HCT116 (cell line): ENCODE results near the gene ZGPAT. TPM values are rescaled to one million over a fixed set of nuclear protein-coding genes. Genes with fewer than 3 reads are reported as not detected.

Experiments
- ATAC-seq: fragments of 200-7000 bp; cut with Tn5 transposase; 2 replicates; pipeline ENCODE4 v1.9.1; 2020; ENCODE audit warnings: mild to moderate bottlenecking, moderate library complexity
- BruUV-seq: library from RNA; stranded (reverse); fragments of 400-500 nt; replicated peaks from 2 replicates; lab custom pipeline; 2021; lab: Mats Ljungman, UMichigan
- CTCF ChIA-PET: fragments of 300-600 bp; sonication (Branson Sonifier 250); formaldehyde crosslinking; loops from one replicate; lab custom pipeline; 2021; ENCODE audit warnings: antibody characterized with exemption; lab: Charles Lee
- POLR2A ChIA-PET: fragments of 300-600, 350-600 bp; sonication (Branson Sonifier 250); formaldehyde crosslinking; loops from one replicate; lab custom pipeline; 2021; ENCODE audit warnings: antibody characterized with exemption; lab: Charles Lee
- RAD21 ChIA-PET, 2 experiments: fragments of 300-600 bp; sonication (Branson Sonifier 250); formaldehyde crosslinking; loops; one replicate each; lab custom pipeline; 2023; ENCODE audit warnings: low total read pairs in 2 of 2; ENCODE audit not compliant: uncharacterized antibody in 2 of 2, unreplicated experiment in 2 of 2, low non-redundant PET in 1 of 2; lab: Charles Lee
- DNase-seq: peaks from one replicate; pipeline ENCODE4 v3.0.0-alpha.2; 2010; ENCODE audit warnings: low read depth, low spot score
- H2AFZ ChIP-seq: fragments of 200-600 bp; shearing (Covaris generic), sonication (generic); 2 replicates; pipeline ENCODE4 v1.6.1; 2017; ENCODE audit warnings: low read depth, mixed run types, mixed read lengths, antibody characterized with exemption, low read length; ENCODE audit not compliant: poor library complexity, severe bottlenecking
- H3K27ac ChIP-seq: 2 replicates; pipeline ENCODE4 v1.5.1; 2012; ENCODE audit warnings: low read depth, low read length
- H3K27me3 ChIP-seq: fragments of 200-600 bp; sonication (generic); 2 replicates; pipeline ENCODE4 v1.6.1; 2016; ENCODE audit warnings: mixed run types, low read length, mixed read lengths; ENCODE audit not compliant: insufficient read depth
- H3K36me3 ChIP-seq, 2 experiments: fragments of 200-500 bp in 1 of 2; fragments of 200-600 bp in 1 of 2; sonication (Bioruptor generic) in 1 of 2; sonication (generic) in 1 of 2; 2 replicates each; pipeline versions ENCODE4 v1.5.1 to v1.6.1; 2014 to 2016; ENCODE audit warnings: low read length in 2 of 2, inconsistent platforms in 1 of 2, mixed read lengths in 1 of 2, mixed run types in 1 of 2; ENCODE audit not compliant: insufficient read depth in 2 of 2, control insufficient read depth in 1 of 2
- H3K4me1 ChIP-seq, 2 experiments: fragments of 200-600 bp in 1 of 2; sonication (generic) in 1 of 2; 2 replicates each; pipeline versions ENCODE4 v1.5.1 to v1.6.1; 2012 to 2017; ENCODE audit warnings: low read length in 2 of 2, inconsistent platforms in 1 of 2, mild to moderate bottlenecking in 1 of 2, mixed read lengths in 1 of 2, mixed run types in 1 of 2, moderate library complexity in 1 of 2; ENCODE audit not compliant: insufficient read depth in 2 of 2, control insufficient read depth in 1 of 2
- H3K4me2 ChIP-seq: fragments of 200-600 bp; sonication (generic); 2 replicates; pipeline ENCODE4 v1.6.1; 2017; ENCODE audit warnings: mixed run types, low read length, mixed read lengths
- H3K4me3 ChIP-seq, 2 experiments: fragments of 200-600 bp in 1 of 2; sonication (generic) in 1 of 2; replicated peaks in 1 of 2; 2 replicates each; pipeline ENCODE4 v1.5.1; 2011 to 2016; ENCODE audit warnings: low read length in 2 of 2, control low read depth in 1 of 2, low read depth in 1 of 2, mild to moderate bottlenecking in 1 of 2, mixed read lengths in 1 of 2, mixed run types in 1 of 2
- H3K79me2 ChIP-seq: fragments of 200-600 bp; sonication (generic); 2 replicates; pipeline ENCODE4 v1.6.1; 2017; ENCODE audit warnings: mild to moderate bottlenecking, mixed run types, low read length, moderate library complexity, mixed read lengths; ENCODE audit not compliant: insufficient read depth
- H3K9ac ChIP-seq: fragments of 200-600 bp; sonication (generic); 2 replicates; pipeline ENCODE4 v1.6.1; 2016; ENCODE audit warnings: low read length, mixed read lengths
- H3K9me2 ChIP-seq: fragments of 200-600 bp; sonication (generic), shearing (Covaris generic); 2 replicates; pipeline ENCODE4 v1.6.1; 2017; ENCODE audit warnings: mixed run types, mild to moderate bottlenecking, moderate library complexity; ENCODE audit not compliant: insufficient read depth
- H3K9me3 ChIP-seq, 2 experiments: fragments of 200-500 bp in 1 of 2; fragments of 200-600 bp in 1 of 2; sonication (Bioruptor generic) in 1 of 2; sonication (generic) in 1 of 2; 2 replicates each; pipeline ENCODE4 v1.6.1; 2014 to 2017; ENCODE audit warnings: low read length in 2 of 2, mixed read lengths in 2 of 2, inconsistent platforms in 1 of 2, low read depth in 1 of 2, mild to moderate bottlenecking in 1 of 2, mixed run types in 1 of 2, moderate library complexity in 1 of 2; ENCODE audit not compliant: control insufficient read depth in 1 of 2, insufficient read depth in 1 of 2
- H4K20me1 ChIP-seq: fragments of 200-600 bp; sonication (generic), shearing (Covaris generic); 2 replicates; pipeline ENCODE4 v1.6.1; 2017; ENCODE audit warnings: mixed run types, mild to moderate bottlenecking, moderate library complexity; ENCODE audit not compliant: insufficient read depth
- ATF3 ChIP-seq: IDR thresholded peaks from 2 replicates; pipeline ENCODE4 v1.6.1; 2012
- CBX3 ChIP-seq: IDR thresholded peaks from 2 replicates; pipeline ENCODE4 v1.6.1; 2012; ENCODE audit warnings: low read depth
- CEBPB ChIP-seq: IDR thresholded peaks from 2 replicates; pipeline ENCODE4 v1.6.1; 2012; ENCODE audit warnings: low read depth
- CTCF ChIP-seq, 3 experiments: fragments of 200-600 bp in 1 of 3; sonication (generic) in 1 of 3; IDR thresholded peaks in 2 of 3; conservative IDR thresholded peaks in 1 of 3; 2 replicates each; pipeline ENCODE4 v1.5.1; 2012 to 2017; ENCODE audit warnings: low read depth in 2 of 3, low read length in 2 of 3, antibody characterized with exemption in 1 of 3, borderline replicate concordance in 1 of 3, control low read depth in 1 of 3, mild to moderate bottlenecking in 1 of 3, mixed read lengths in 1 of 3, mixed run types in 1 of 3, moderate library complexity in 1 of 3; ENCODE audit not compliant: insufficient read depth in 1 of 3
- EGR1 ChIP-seq: IDR thresholded peaks from 2 replicates; pipeline ENCODE4 v1.6.1; 2012; ENCODE audit warnings: low read depth
- ELF1 ChIP-seq: IDR thresholded peaks from 2 replicates; pipeline ENCODE4 v1.6.1; 2012; ENCODE audit warnings: low read depth, borderline replicate concordance
- EZH2 ChIP-seq: fragments of 200-600 bp; sonication (generic); IDR thresholded peaks from 2 replicates; pipeline ENCODE4 v1.6.1; 2017; ENCODE audit warnings: antibody characterized with exemption, mixed run types
- EZH2phosphoT487 ChIP-seq: fragments of 200-600 bp; IDR thresholded peaks from 2 replicates; pipeline ENCODE4 v1.6.1; 2018; ENCODE audit warnings: antibody characterized with exemption, borderline replicate concordance
- JUND ChIP-seq: IDR thresholded peaks from 2 replicates; pipeline ENCODE4 v1.6.1; 2012
- POLR2A ChIP-seq: IDR thresholded peaks from 2 replicates; pipeline ENCODE4 v1.7.0; 2011; ENCODE audit warnings: borderline replicate concordance; ENCODE audit not compliant: insufficient read depth, insufficient read length; ENCODE audit errors: extremely low read depth
- POLR2AphosphoS5 ChIP-seq: IDR thresholded peaks from 2 replicates; pipeline ENCODE4 v1.6.1; 2011; ENCODE audit warnings: mild to moderate bottlenecking, low read depth, low read length, moderate library complexity
- RAD21 ChIP-seq: IDR thresholded peaks from 2 replicates; pipeline ENCODE4 v1.6.1; 2012; ENCODE audit warnings: low read depth, mild to moderate bottlenecking
- REST ChIP-seq: IDR thresholded peaks from 2 replicates; pipeline ENCODE4 v1.6.1; 2012; ENCODE audit warnings: low read depth
- SIN3A ChIP-seq: IDR thresholded peaks from 2 replicates; pipeline ENCODE4 v1.6.1; 2012; ENCODE audit warnings: low read depth
- SP1 ChIP-seq: IDR thresholded peaks from 2 replicates; pipeline ENCODE4 v1.6.1; 2012; ENCODE audit warnings: low read depth
- SRF ChIP-seq: IDR thresholded peaks from 2 replicates; pipeline ENCODE4 v1.6.1; 2012; ENCODE audit warnings: low read depth
- TCF7L2 ChIP-seq: IDR thresholded peaks from 2 replicates; pipeline ENCODE4 v1.7.0; 2011; ENCODE audit warnings: borderline replicate concordance, inconsistent platforms; ENCODE audit not compliant: insufficient read depth, insufficient read length; ENCODE audit errors: extremely low read depth
- ZBTB33 ChIP-seq: IDR thresholded peaks from 2 replicates; pipeline ENCODE4 v1.6.1; 2011; ENCODE audit warnings: mild to moderate bottlenecking, low read length, moderate library complexity; ENCODE audit not compliant: insufficient replicate concordance; ENCODE audit errors: extremely low read depth
- ZFX ChIP-seq: fragments of 450-650 bp; IDR thresholded peaks from 2 replicates; pipeline ENCODE4 v1.6.1; 2017
- ZNF274 ChIP-seq: fragments of 200-500 bp; sonication (Bioruptor generic); IDR thresholded peaks from 2 replicates; pipeline ENCODE4 v1.6.1; 2014; ENCODE audit warnings: mild to moderate bottlenecking, low read depth, low read length, inconsistent platforms
- intact Hi-C: fragments of 100-400 bp; cut with micrococcal nuclease; formaldehyde crosslinking; loops from 2 replicates; pipeline ENCODE4 v1.10.0; 2022
- total RNA-seq: library from RNA; stranded (reverse); gene quantifications from one replicate; pipeline ENCODE4 v1.2.1, GENCODE V29; 2021; ENCODE audit not compliant: unreplicated experiment

ZGPAT gene
- total RNA-seq, 1 experiment from 2014 or later = 30.6 TPM

GRCh38 chr20:63755933-63756647 is 48.3 kb downstream of the ZGPAT start:
- no peak for DNase-seq
- BruUV-seq = no TSS peak
- ChIA-PET POLR2A (no interaction called here), RAD21 (no interaction called here), CTCF (no interaction called here)
- Histone ChIP-seq H2AFZ (no peak overlapping the region), H3K27me3 (no peaks in the 10 kb centered on the region), H4K20me1 (no peaks in the 10 kb centered on the region), H3K9me2 (no peaks in the 10 kb centered on the region), H3K9me3 (no peaks in the 10 kb centered on the region), H3K4me1 (no peaks in the 10 kb centered on the region), H3K79me2 (no peaks in the 10 kb centered on the region), H3K4me3 (no peak overlapping the region), H3K27ac (no peak overlapping the region), H3K4me2 (no peak overlapping the region), H3K9ac (no peak overlapping the region), H3K36me3 (no peaks in the 10 kb centered on the region)
- intact Hi-C loops = no loop called here
- TF ChIP-seq CTCF (IDR thresholded peaks at IDR 0.05 in 2 of 3, conservative IDR thresholded peaks at IDR 0.05 in 1 of 3; ENCODE audit: borderline replicate concordance in 1 of 3, insufficient read depth in 1 of 3, low read depth in 2 of 3, low read length in 2 of 3) (no peak), CEBPB (no peak), ZNF274 (no peak), ATF3 (no peak), EZH2phosphoT487 (no peak), TCF7L2 (no peak), SIN3A (no peak), SRF (no peak), REST (no peak), POLR2AphosphoS5 (no peak), RAD21 (no peak), ELF1 (no peak), POLR2A (no peak), EZH2 (no peak), SP1 (no peak), ZFX (no peak), EGR1 (no peak), CBX3 (no peak), JUND (no peak), ZBTB33 (no peak)
- no peak for ATAC-seq
